CD4-positive, alpha-beta memory T cell (primary cell): ENCODE measurements around the gene COL6A5. TPM values are rescaled to one million over a fixed set of nuclear protein-coding genes. Genes with fewer than 3 reads are reported as not detected.

Source experiments
- CTCF ChIA-PET: fragments of 350-600 bp; sonication (Branson Sonifier 250); formaldehyde crosslinking; loops from one replicate; lab custom pipeline; 2021; ENCODE audit warnings: inconsistent platforms; ENCODE audit not compliant: partially characterized antibody; lab: Charles Lee
- POLR2A ChIA-PET: fragments of 350-600 bp; sonication (Branson Sonifier 250); formaldehyde crosslinking; loops from one replicate; lab custom pipeline; 2021; ENCODE audit not compliant: partially characterized antibody; lab: Charles Lee
- DNase-seq, 5 donors: peaks; one replicate each; pipeline versions ENCODE4 v3.0.0 to v3.0.0-alpha.2; 2020 to 2022; ENCODE audit warnings: mixed read lengths in 1 of 5
- H3K27ac ChIP-seq: one replicate; pipeline ENCODE4 v1.7.0; 2013; ENCODE audit warnings: low read depth, low read length
- H3K27me3 ChIP-seq: 2 replicates; pipeline ENCODE4 v1.7.0; 2013; ENCODE audit warnings: mild to moderate bottlenecking, low read length, moderate library complexity; ENCODE audit not compliant: insufficient read depth
- H3K36me3 ChIP-seq: 2 replicates; pipeline ENCODE4 v1.7.0; 2013; ENCODE audit warnings: mild to moderate bottlenecking, low read length, moderate library complexity; ENCODE audit not compliant: insufficient read depth
- H3K4me1 ChIP-seq: 2 replicates; pipeline ENCODE4 v1.7.0; 2013; ENCODE audit warnings: mild to moderate bottlenecking, low read length, moderate library complexity; ENCODE audit not compliant: insufficient read depth
- H3K4me3 ChIP-seq, 2 donors: one replicate each; pipeline ENCODE4 v1.7.0; 2013; ENCODE audit warnings: low read length in 2 of 2, mild to moderate bottlenecking in 1 of 2
- H3K9me3 ChIP-seq, 2 donors: one replicate each; pipeline ENCODE4 v1.7.0; 2013; ENCODE audit warnings: low read length in 2 of 2, control low read depth in 1 of 2; ENCODE audit not compliant: control insufficient read depth in 1 of 2
- H3K27ac Mint-ChIP-seq, 7 donors: one replicate each; pipeline ENCODE4 v1.8.0; 2020 to 2021; ENCODE audit warnings: mixed read lengths in 7 of 7, mild to moderate bottlenecking in 6 of 7, inconsistent platforms in 3 of 7, moderate library complexity in 3 of 7
- H3K27me3 Mint-ChIP-seq, 2 donors: one replicate each; pipeline ENCODE4 v1.8.0; 2020 to 2021; ENCODE audit warnings: mixed read lengths in 2 of 2
- H3K36me3 Mint-ChIP-seq, 2 donors: one replicate each; pipeline ENCODE4 v1.8.0; 2020 to 2021; ENCODE audit warnings: mixed read lengths in 2 of 2, inconsistent platforms in 1 of 2, mild to moderate bottlenecking in 1 of 2
- H3K4me1 Mint-ChIP-seq, 4 donors: one replicate each; pipeline ENCODE4 v1.8.0; 2020 to 2021; ENCODE audit warnings: mixed read lengths in 4 of 4, mild to moderate bottlenecking in 1 of 4
- H3K4me3 Mint-ChIP-seq, 8 donors: one replicate each; pipeline ENCODE4 v1.8.0; 2020 to 2021; ENCODE audit warnings: mixed read lengths in 8 of 8, mild to moderate bottlenecking in 7 of 8, moderate library complexity in 6 of 8, inconsistent platforms in 3 of 8
- H3K9me3 Mint-ChIP-seq, 8 donors: one replicate each; pipeline ENCODE4 v1.8.0; 2020 to 2021; ENCODE audit warnings: mixed read lengths in 8 of 8, mild to moderate bottlenecking in 5 of 8, inconsistent platforms in 3 of 8, moderate library complexity in 1 of 8
- intact Hi-C: fragments of 100-400 bp; cut with micrococcal nuclease; formaldehyde crosslinking; loops from one replicate; pipeline ENCODE4 v1.15.1; 2023
- polyA plus RNA-seq, 2 donors: library from polyadenylated mRNA; unstranded; fragments of 300-500 nt; fragmentation: Illumina TruSeq; gene quantifications; one replicate each; pipeline ENCODE4 v1.2.3, GENCODE V29; 2021
- total RNA-seq, 2 experiments: library from RNA; stranded (reverse); gene quantifications; one replicate each; pipeline ENCODE4 v1.2.3, GENCODE V29; 2021

Gene COL6A5
- total and polyA plus RNA-seq, 4 experiments from 2014 or later = not detected

- no peak overlapping the region for H3K4me3 Mint-ChIP-seq
- Histone ChIP-seq H3K4me1 (no peaks in the 10 kb centered on the region), H3K27me3 (no peaks in the 10 kb centered on the region), H3K27ac (no peak overlapping the region), H3K9me3 (no peaks in the 10 kb centered on the region), H3K4me3 (no peak overlapping the region), H3K36me3 (no peaks in the 10 kb centered on the region)
- ChIA-PET POLR2A (no interaction called here), CTCF (no interaction called here)
- H3K4me1 Mint-ChIP-seq = peaks cover 0 to 11% (median 2%) of the 10 kb centered on the region in 4 donors
- no peak for DNase-seq
- H3K27me3 Mint-ChIP-seq = peaks cover 36 to 43% of the 10 kb centered on the region in 2 donors
- intact Hi-C loops = no loop called here
- H3K36me3 Mint-ChIP-seq = no peaks in the 10 kb centered on the region
- no peak overlapping the region for H3K27ac Mint-ChIP-seq
- peaks cover 0 to 3% (median 0%) of the 10 kb centered on the region in 8 donors for H3K9me3 Mint-ChIP-seq
Observed at GRCh38 chr3:130514681-130515080, 169.2 kb downstream of the COL6A5 start.

- Histone ChIP-seq H3K9me3 (no peaks in the 10 kb centered on the region), H3K27me3 (no peaks in the 10 kb centered on the region), H3K27ac (no peak overlapping the region), H3K4me1 (no peaks in the 10 kb centered on the region), H3K4me3 (no peak overlapping the region), H3K36me3 (no peaks in the 10 kb centered on the region)
- ChIA-PET CTCF (no interaction called here), POLR2A (no interaction called here)
- peaks cover 0 to 11% (median 2%) of the 10 kb centered on the region in 4 donors for H3K4me1 Mint-ChIP-seq
- H3K27ac Mint-ChIP-seq = no peak overlapping the region
- H3K4me3 Mint-ChIP-seq = no peak overlapping the region
- H3K9me3 Mint-ChIP-seq = peaks cover 0 to 3% (median 0%) of the 10 kb centered on the region in 8 donors
- intact Hi-C loops = no loop called here
- H3K36me3 Mint-ChIP-seq = no peaks in the 10 kb centered on the region
- DNase-seq = no peak
- peaks cover 35 to 36% of the 10 kb centered on the region in 2 donors for H3K27me3 Mint-ChIP-seq
Observed at GRCh38 chr3:130515755-130516154, 170.3 kb downstream of the COL6A5 start.

- Mint-ChIP-seq H3K9me3 (peaks cover 0 to 3% (median 0%) of the 10 kb centered on the region in 8 donors), H3K36me3 (no peaks in the 10 kb centered on the region), H3K27ac (no peak within 1 kb of the TSS), H3K4me1 (peaks cover 0 to 11% (median 2%) of the 10 kb centered on the region in 4 donors), H3K27me3 (peaks cover 32 to 36% of the 10 kb centered on the region in 2 donors), H3K4me3 (no peak within 1 kb of the TSS)
- Histone ChIP-seq H3K4me3 (no peak within 1 kb of the TSS), H3K4me1 (no peaks in the 10 kb centered on the region), H3K27me3 (no peaks in the 10 kb centered on the region), H3K27ac (no peak within 1 kb of the TSS), H3K36me3 (no peaks in the 10 kb centered on the region), H3K9me3 (no peaks in the 10 kb centered on the region)
- ChIA-PET CTCF (no interaction called here), POLR2A (no interaction called here)
- intact Hi-C loops = no loop called here
- DNase-seq = no peak
Observed at GRCh38 chr3:130516645-130517512, 171.4 kb downstream of the COL6A5 start, which contains the start of gene COL6A6. Gene COL6A6 (plus strand): TSS chr3:130517177. CDS start chr3:130560365, 43,188 bp downstream.

GRCh38 chr3:130517602-130518001, 172.1 kb downstream of the COL6A5 start:
- Histone ChIP-seq H3K4me3 (no peak overlapping the region), H3K4me1 (no peaks in the 10 kb centered on the region), H3K27me3 (no peaks in the 10 kb centered on the region), H3K9me3 (no peaks in the 10 kb centered on the region), H3K27ac (no peak overlapping the region), H3K36me3 (no peaks in the 10 kb centered on the region)
- Mint-ChIP-seq H3K36me3 (no peaks in the 10 kb centered on the region), H3K9me3 (no peaks in the 10 kb centered on the region), H3K27ac (no peak overlapping the region), H3K4me1 (peaks cover 0 to 11% (median 2%) of the 10 kb centered on the region in 4 donors), H3K27me3 (peaks cover 28 to 38% of the 10 kb centered on the region in 2 donors), H3K4me3 (no peak overlapping the region)
- ChIA-PET CTCF (no interaction called here), POLR2A (no interaction called here)
- intact Hi-C loops = no loop called here
- no peak for DNase-seq

- Histone ChIP-seq H3K4me1 (no peaks in the 10 kb centered on the region), H3K36me3 (no peaks in the 10 kb centered on the region), H3K27me3 (no peaks in the 10 kb centered on the region), H3K4me3 (no peak overlapping the region), H3K9me3 (no peaks in the 10 kb centered on the region), H3K27ac (no peak overlapping the region)
- H3K4me3 Mint-ChIP-seq = no peak overlapping the region
- ChIA-PET POLR2A (no interaction called here), CTCF (no interaction called here)
- H3K27ac Mint-ChIP-seq = no peak overlapping the region
- peaks cover 31 to 48% of the 10 kb centered on the region in 2 donors for H3K27me3 Mint-ChIP-seq
- no peaks in the 10 kb centered on the region for H3K9me3 Mint-ChIP-seq
- intact Hi-C loops = no loop called here
- H3K4me1 Mint-ChIP-seq = peaks cover 0 to 11% (median 2%) of the 10 kb centered on the region in 4 donors
- H3K36me3 Mint-ChIP-seq = no peaks in the 10 kb centered on the region
- no peak for DNase-seq
Observed at GRCh38 chr3:130519754-130520153, 174.3 kb downstream of the COL6A5 start.

- Mint-ChIP-seq H3K36me3 (no peaks in the 10 kb centered on the region), H3K27me3 (peaks cover 26 to 39% of the 10 kb centered on the region in 2 donors), H3K4me1 (peaks cover 0 to 4% (median under 1%) of the 10 kb centered on the region in 4 donors), H3K27ac (no peak overlapping the region), H3K4me3 (no peak overlapping the region), H3K9me3 (no peaks in the 10 kb centered on the region)
- no peaks in the 10 kb centered on the region for H3K27me3 ChIP-seq
- no peak overlapping the region for H3K27ac ChIP-seq
- POLR2A ChIA-PET = no interaction called here
- CTCF ChIA-PET = no interaction called here
- H3K4me1 ChIP-seq = no peaks in the 10 kb centered on the region
- H3K4me3 ChIP-seq = no peak overlapping the region
- no peaks in the 10 kb centered on the region for H3K9me3 ChIP-seq
- no peak for DNase-seq
- H3K36me3 ChIP-seq = no peaks in the 10 kb centered on the region
- intact Hi-C loops = no loop called here
Observed at GRCh38 chr3:130522399-130522798, 176.9 kb downstream of the COL6A5 start.

- no peaks in the 10 kb centered on the region for H3K9me3 Mint-ChIP-seq
- H3K36me3 ChIP-seq = no peaks in the 10 kb centered on the region
- peaks cover 9 to 28% (median 16%) of the 10 kb centered on the region in 4 donors for H3K4me1 Mint-ChIP-seq
- POLR2A ChIA-PET = no interaction called here
- H3K36me3 Mint-ChIP-seq = no peaks in the 10 kb centered on the region
- no peaks in the 10 kb centered on the region for H3K9me3 ChIP-seq
- H3K4me3 ChIP-seq = no peak overlapping the region
- peaks cover 11% of the 10 kb centered on the region for H3K4me1 ChIP-seq
- CTCF ChIA-PET = interaction anchor here (1.1 to 1.6 kb wide), 2 partner anchors 10 to 11 kb away, joined by 3 to 6 read pairs; no protein-coding TSS in a partner anchor
- H3K27me3 ChIP-seq = no peaks in the 10 kb centered on the region
- no peak for DNase-seq
- H3K27ac ChIP-seq = no peak overlapping the region
- intact Hi-C loops = no loop called here
- H3K27ac Mint-ChIP-seq = no peak overlapping the region
- H3K4me3 Mint-ChIP-seq = no peak overlapping the region
- H3K27me3 Mint-ChIP-seq = peaks cover 15 to 20% of the 10 kb centered on the region in 2 donors
Observed at GRCh38 chr3:130527426-130527825, 182.0 kb downstream of the COL6A5 start.
